KG1 (cell line): Measurements from ENCODE around the gene DNAJB11.
A peak's percentile ranks its signal among the peaks of the same experiment; 100 is the strongest.

ENCODE experiments used
- DNase-seq: peaks from one replicate; lab custom pipeline; 2025; lab: John Stamatoyannopoulos, UW

DNAJB11 gene

DNA sequence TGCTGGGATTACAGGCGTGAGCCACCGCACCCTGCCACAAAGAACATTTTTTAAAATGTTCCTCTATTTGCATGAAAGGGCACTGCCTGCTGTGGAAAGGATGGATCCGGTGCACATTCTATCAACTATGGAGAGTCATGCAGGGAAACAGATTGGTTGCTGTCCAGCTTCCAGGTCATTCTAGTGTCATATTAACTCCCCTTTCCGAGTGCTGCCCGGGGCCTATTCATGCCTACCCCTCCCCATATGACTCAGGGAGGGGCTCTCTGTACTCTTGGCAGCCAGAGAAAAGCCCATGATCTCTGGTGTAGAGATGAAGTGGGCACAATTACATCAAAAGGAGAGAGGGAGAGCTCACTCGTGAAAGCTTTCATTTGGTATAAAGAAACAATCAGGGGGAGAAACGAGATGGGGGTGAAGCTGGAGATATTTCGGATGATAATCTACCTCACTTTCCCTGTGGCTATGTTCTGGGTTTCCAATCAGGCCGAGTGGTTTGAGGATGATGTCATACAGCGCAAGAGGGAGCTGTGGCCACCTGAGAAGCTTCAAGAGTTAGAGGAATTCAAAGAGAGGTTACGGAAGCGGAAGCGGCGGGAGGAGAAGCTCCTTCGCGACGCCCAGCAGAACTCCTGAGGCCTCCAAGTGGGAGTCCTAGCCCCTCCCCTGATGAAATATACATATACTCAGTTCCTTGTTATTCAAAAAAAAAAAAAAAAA lies 26.2 kb downstream of the DNAJB11 start:
- DNase-seq, result no peak

DNA sequence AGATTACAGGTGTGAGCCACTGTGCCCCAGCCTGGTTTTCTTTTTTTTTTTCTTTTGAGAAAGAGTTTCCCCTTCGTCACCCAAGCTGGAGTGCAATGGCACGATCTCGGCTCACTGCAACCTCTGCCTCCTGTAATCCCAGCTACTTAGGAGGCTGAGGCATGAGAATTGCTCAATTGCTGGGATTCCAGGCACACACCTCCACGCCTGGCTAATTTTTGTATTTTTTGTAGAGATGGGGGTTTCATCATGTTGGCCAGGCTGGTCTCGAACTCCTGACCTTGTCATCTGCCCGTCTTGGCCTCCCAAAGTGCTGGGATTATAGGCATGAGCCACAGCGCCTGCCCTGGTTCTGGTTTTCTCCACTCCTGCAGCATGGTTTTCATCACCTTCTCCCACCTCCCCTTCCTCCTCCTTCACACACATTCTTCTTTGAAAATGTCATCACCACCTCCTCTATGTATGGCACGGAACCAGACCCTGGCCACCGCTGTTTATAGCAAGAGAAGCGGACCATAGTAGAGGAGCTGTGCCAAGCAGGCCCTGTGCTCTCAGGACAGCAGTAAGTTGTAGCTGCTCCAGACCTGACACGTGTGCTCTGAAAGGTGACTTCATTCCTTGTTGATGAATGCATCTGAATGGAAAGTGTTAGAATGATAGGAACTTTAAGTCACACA lies 27.7 kb downstream of the DNAJB11 start:
- DNase-seq, result no peak

DNA sequence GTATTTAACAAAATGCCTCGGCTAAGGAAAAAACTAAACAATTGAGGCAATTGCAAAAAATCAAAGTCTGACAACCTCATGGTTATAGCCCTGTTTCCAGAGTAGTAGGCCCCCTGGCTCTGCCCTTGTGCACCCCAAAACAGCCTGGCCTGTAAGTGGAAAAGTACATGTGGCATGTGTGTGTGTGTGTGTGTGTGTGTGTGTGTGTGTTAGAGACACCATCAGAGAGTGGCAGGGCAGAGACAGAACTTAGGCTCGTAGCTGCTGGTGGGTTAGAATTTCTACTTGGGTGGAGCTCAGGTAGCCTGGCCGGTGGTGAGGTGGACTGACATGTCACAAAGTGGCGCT lies 28.2 kb downstream of the DNAJB11 start:
- no peak for DNase-seq

DNA sequence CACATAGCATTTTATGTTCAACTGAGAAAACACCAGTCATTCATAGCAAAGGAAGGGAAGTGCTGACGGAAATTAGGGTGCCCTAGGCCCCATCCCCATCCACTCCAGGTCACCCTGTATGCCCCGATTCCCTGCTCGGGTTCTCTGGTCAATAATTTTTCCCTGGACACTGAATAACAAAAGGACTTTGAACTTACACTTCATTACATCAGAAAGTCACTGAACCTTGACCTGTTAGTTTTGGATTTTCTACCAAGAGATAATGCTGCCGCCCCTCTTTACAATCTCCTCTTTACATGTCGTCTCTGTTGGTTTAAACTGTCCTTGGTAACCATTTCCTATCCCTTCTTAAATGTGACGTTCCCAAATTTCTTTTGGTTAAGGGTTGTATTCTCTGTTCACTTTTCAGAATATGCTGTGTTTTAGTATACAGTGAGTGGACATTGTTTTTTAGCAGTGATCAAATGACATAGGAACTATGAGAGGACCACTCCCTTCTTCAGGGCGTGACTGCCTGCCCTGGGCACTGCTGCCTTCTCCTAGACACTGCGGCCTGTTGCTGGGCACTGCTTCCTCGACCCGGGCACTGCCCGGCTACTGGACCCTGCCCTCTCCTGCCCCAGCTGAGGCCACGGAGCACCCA lies 28.7 kb downstream of the DNAJB11 start:
- no peak for DNase-seq

DNA sequence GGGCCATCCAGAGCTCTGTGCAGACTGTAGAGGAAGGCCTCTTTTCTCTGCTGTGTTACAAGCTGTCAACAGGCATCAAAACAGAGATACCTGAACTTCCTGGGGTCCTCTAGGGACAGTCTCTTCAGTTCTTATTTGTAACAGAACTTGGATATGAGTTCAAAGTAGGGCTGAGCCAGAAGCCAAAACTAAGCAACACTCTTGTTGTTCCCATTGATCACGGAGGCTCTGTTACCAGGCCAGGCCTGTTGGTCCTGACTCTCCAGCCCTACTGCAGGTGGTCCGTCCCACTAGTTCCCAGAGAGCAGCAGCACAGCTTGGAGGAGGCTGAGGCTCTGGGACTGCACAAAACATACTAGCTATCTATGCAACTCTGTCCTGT lies 29.3 kb downstream of the DNAJB11 start:
- no peak for DNase-seq

DNA sequence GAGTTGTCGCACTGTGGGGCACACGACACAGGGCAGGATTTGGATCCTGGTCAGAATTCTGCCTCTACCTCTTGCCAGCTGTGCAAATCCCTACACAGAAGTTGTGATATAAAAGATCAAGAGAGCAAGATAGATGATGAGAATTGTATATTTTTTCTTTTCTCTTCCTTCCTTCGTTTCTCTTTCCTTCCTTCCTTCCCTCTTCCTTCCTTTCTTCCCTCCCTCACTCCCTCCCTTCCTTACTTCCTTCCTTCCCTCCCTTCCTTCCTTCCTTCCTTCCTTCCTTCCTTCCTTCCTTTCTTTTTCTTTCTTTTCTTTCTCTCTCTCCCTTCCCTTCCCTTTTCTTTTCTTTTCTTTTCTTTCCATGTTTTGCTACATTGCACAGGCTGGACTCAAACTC lies 30.4 kb downstream of the DNAJB11 start:
- DNase-seq, result no peak

DNA sequence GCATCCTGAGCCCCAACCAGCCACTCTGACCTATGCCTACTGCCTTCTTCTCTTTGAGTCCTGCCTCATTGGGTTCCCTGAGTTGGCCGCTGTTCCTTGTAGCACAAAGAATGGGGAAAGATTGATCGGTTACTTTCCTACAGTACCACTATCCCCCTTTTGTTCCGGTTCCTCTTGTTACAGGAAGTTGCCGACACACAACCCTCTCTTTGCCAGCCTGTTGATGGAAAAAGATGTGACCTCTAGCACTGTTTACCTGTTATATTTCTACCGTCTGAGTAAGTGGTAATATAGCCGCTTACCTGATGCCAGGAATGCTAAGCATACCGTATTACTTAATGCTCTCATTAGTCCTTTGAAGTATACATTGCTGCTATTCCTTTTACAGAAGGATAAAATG lies 32.6 kb downstream of the DNAJB11 start:
- no peak for DNase-seq

DNA sequence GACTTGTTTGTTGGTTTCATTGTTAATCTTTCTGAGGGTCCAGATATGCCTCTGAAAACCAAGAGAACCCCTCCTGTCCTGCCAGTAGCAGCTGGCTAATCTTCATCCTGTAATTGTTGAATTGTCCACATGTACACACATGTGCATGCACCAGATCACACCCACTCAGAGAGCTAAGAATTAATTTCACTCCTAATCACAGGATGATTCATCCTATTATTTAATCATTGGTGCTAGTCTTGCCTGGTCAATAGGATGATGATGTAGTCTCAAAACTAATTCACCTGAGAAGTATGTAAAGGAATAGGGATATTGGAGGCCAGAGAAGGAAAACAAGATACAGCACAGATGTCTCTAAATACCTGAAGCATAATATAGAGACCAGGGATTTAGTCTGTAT lies 34.6 kb downstream of the DNAJB11 start:
- DNase-seq, result no peak

DNA sequence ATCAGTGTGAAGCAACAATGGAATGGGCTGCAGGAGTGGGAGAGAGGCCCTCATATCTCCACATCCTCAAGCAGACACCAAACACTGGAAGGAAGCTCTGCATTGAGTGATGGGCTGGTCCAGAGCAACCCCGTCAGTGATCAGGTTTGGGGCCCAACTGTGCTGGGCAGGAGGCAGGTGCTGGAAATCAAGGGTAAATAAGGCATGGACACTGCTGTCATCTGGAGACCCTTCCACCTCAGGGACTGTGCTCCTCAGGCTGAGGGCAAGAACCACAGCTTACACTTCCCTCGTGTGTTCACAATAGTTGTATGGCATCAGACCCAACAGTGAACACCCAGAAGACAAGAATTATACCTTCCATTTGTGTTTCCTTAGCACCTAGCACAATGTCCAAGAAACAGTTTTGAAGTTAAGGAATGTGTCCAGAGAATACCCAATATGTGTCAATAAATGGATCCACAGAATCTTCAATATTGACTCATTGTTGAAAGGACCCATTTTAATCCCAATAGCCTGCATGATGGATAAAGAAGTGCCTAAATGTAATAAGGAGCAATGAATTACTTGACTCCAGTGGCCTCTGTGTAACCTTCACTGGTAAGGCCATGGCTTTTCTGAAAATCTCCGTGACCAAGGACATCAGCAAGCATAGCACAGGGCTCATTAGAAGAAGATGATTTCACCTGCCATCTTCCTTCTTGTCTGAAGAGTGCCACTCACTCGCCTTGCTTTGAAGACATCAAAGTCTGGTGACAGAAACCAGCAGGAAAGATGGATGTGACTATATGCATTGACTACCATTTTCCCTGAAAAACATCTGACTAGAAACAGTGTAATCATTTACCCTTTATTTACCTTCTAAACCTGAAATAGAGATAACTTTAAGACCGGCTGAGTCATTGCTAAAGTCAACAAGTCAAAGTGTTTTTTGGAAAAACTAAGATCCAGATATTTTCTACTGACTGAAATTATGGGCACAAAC lies 35.3 kb downstream of the DNAJB11 start:
- DNase-seq, result no peak

DNA sequence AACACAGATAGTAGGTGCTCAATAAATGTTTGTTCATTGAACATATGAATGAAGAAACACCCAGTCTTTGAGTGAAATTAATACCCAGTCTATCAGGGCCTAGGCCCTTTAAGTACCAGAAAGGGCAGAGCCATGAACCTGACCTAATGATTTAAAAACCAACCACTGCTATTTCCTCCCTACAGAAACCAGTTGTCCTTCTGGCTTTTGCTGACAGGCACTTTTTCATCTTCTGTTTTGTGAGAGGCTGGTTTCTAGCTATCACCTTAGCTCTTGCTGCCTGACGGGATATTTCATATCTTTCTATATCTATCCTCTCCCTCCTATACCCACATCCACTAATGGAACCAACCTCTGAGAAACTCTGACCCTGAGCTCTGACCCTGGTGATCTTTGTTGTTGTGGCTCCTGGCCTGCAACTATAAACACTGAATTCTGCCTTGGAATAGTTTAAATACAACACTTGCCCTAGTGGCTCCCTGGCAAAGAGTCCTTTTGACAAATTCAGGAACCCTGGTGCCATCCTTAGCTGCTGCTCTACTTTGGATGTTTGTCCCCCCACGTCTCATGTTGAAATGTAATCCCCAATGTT lies 38.2 kb downstream of the DNAJB11 start:
- no peak for DNase-seq

DNA sequence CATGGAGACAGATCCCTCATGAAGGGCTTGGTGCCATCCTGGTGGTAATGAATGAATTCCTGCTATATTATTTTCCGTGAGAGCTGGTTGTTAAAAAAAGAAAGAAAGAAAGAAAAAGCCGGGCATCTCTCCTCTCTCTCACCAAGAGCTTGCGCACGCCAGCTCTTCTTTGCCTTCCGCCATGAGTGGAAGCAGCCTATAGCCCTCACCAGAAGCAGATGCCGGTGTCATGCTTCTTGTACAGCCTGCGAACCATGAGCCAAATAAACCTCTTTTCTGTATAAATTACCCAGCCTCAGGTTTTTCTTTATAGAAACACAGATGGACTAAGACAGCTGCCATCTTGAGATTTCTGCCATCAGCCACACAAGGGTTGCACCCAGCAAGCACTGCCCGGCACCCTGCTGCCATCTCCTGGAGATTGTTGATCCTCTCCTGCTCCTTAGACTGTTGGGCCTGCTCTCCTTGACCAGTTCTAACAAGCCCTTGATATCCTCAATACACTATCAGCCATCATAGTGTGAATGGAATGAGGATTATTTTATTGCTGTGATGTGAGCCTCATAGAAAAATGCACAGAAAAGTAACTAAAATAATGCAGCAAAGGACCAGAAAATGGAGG lies 38.8 kb downstream of the DNAJB11 start:
- no peak for DNase-seq

DNA sequence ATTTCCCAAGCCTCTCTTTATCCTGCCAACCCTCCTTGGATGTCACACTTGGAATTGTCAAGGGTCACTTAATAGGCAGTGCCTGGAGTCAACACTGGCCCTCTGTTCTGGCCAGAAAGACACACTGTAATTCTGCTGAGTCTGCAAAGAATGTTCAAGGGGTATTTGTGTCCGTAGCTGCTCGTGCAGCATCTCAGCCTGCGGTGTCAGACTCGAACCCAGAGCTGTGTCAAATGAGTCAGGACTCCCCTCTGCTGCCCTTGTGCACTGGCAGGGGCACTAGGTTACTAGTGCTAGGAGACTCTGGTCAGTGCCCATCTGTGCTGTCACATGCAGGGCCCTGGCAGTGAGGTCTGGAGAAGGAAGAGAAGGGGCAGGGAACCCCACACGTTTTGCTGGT lies 41.5 kb downstream of the DNAJB11 start:
- DNase-seq, result no peak

DNA sequence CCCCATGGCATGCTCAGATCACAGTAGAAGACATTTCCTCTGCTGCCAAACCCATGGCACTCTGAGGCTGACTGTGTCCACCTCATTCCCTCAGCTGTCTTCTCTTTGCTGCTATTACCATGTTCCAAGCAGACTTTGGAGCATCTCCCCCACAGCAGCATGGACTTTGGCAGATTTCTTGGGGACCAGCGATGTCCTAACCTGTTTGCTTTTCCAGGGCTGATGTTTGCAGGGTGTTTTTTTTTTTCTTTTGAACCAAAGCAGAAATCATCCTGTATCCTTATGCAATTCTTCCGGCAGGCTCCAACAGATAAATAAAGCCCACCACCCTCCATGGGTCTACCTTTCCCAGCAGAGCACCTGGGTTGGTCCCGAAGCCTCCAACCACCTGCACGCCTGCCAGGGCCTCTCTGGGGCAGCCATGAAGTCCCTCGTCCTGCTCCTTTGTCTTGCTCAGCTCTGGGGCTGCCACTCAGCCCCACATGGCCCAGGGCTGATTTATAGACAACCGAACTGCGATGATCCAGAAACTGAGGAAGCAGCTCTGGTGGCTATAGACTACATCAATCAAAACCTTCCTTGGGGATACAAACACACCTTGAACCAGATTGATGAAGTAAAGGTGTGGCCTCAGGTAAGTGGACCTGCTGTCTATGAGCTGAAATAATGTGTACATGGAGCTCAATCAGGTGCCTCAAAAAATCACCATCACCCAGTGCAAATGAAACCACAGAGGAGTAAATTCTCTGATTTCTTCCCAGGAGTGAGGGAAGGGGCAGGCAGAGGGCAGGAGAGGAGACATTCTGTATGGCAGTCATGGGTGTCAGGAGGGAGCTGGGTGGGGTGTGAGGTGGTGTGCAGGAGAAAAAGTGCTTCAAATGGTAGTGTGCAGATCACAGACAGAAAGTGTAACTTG lies 42.5 kb downstream of the DNAJB11 start, which contains the start of gene AHSG:
Gene AHSG (plus strand): TSS at position 340 of the 916 bp plus-strand sequence. CDS start 82 bp downstream, at position 422.
- DNase-seq, result no peak

DNA sequence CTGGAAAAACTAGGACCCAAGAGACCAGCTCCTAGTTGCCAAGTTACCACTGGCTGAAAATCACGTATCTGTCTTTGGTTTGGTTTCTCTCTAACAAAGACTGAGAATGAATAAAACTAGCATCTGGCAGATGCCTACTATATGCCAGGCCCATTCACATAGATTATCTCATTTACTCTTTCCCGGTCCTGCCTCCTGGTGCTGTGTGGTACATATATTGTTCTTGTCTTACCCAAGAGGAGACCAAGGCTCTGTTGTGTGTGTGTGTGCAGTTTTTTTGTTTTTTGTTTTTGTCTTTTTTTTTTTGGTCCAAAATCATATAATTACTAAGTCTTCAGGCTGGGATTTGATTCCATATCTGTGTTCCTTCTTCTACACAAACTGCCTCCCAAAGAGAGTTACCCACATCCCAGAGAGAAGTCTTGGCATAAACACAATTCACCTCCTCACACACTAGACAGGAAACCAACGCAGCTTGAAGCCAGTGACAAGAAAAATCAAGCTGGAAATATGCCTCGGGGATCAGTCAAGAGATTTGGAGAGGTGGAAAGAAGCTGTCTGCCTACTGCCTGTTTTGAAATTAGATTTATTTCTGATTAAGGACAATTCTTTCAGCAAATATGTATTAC lies 43.2 kb downstream of the DNAJB11 start:
- no peak for DNase-seq

DNA sequence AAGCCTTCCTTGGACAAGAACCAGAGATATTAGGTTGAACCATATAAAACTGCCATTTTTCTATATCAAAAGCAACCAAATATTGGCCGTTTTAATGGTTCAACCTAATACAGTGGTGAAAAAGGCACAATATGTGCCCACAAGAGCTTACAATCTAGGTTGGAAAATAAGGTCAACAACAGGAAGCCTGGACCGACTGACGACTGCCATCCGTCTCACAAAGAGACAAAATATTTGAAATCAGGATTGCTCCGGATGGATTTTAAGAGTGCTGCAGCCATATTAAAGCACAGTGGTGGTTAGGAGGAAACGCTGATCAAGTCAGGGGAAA lies 43.7 kb downstream of the DNAJB11 start:
- no peak for DNase-seq

DNA sequence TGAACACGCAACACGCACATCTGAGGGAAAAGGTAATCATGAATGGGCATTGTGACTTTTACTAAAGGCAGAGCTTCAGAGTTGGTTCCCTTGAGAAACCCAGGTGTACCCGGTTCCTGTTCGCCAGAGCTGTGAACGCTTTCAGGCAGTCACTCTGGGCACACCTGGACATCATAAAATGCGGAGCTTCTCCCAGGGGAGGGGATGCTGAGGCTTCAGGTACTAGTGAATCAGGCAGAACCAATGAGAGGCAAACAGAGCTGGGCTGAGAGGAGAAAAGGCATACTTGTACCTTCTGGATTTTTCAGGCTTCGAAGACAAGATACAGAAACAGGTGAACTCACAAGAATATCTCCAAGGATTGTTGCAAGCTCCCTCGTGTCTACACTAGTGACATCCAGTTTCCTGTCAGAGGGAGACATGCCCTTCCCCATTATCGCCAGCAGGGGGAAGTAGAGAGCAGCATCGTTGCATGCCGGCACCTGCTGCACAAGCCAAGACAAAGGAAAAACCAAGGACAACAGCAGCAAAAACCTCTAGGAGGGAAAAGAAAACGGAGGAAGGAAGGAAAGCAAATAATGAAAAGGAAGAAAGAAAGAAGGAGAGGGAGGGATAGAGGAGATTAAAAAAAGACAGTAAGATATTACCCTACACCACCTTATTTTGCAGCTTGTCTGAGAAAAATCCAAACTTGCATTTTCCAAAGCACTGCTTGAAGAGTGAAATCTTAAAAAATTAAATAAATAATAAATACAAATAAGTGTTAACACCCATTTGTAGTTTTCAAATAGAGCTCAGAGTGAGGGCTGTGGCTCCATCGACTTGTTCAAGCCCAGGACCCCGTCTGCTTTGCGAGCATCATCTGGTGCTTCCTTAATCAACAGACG lies 44.3 kb downstream of the DNAJB11 start:
- DNase-seq, result peak; percentile 74

DNA sequence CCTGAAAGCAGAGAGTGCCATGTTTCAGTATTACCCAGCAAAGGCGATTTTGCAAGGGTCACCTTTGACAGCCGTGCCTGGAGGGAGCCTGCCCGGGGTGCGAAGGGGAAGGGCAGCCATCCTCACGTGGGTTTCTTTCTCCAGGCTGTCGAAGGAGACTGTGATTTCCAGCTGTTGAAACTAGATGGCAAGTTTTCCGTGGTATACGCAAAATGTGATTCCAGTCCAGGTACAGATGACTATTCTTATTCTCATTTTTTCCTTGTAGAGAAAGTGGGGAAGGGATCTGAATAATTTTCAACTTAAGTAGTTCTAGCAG lies 45.7 kb downstream of the DNAJB11 start:
- DNase-seq, result no peak

DNA sequence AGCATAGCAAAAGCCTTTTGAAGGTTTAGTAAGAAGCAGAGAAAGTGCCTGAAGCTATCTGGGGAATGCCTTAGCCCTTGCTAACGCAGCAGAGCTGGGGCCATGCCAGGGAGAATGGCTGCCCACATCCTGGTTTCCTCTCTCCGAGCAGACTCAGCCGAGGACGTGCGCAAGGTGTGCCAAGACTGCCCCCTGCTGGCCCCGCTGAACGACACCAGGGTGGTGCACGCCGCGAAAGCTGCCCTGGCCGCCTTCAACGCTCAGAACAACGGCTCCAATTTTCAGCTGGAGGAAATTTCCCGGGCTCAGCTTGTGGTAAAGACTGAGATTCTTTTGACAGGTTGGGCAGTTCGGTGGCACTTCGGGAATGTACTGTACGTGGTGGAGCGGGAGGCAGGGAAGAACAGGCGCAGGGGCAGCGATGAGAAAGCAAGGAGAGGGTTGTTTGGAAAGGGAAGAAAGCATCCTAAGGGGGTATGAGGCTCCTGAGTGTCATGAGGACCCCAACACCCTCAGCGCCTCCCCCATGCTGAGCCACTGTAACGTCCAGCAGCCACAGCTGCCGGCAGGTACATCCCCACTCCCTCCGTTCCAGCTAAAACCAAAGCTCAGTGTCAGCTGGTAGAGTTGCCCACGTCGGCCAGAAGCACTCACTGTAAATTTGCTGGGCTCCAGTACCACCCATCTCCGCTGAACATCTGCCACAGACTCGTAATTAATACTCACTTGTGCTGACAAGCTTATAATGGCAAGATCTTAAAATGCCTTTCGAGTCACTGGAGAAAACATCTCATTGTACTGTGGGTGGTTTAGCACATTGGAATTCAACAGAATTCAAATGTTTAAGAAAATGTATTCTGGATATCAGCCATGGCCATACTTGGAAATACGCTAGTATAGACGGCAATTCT lies 46.8 kb downstream of the DNAJB11 start:
- peak; percentile 61 for DNase-seq
